ENCODE data around the gene DENND1C.

The DENND1C gene

DNA sequence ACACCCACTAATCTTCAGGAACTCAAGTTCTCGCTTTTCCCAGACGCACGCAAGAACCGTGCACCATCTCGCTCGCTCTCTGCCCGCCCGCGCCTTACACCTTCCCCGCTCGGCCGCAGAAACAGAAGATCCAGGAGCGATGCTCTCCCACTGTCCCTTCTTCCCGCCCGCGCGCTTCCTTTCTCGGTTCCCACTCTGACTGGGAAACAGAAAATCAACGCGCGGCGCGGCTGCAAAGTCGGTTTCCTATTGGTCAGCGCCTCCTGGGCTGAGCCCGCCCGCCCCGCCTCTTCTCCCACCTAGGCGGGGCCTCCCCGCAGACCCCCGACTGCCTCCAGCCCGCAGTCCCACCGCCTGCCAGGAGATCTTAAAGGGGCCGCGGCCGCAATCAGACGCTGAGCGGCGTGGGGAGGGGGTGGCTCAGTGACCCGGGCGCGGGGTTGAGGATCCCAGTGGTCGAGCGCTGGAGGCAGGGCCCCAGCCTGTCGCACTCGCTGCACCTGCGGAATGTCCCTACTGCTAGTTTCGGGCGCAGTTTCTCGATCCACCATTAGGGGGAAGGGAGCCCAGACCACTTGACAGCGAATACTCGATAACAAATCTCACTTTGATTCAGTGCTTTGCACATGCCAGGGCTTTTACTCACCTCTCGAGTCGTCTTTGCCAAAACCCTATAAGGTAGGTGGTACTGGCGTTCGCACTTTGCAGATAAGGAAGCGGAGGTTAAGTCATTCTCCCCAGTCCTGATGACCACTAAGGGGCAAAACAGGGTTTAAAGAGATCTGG is 21.3 kb downstream of the DENND1C start:
- DNase-seq (ENCODE audit: low spot score): peak; percentile 97
- TF ChIP-seq, protein P1, sequence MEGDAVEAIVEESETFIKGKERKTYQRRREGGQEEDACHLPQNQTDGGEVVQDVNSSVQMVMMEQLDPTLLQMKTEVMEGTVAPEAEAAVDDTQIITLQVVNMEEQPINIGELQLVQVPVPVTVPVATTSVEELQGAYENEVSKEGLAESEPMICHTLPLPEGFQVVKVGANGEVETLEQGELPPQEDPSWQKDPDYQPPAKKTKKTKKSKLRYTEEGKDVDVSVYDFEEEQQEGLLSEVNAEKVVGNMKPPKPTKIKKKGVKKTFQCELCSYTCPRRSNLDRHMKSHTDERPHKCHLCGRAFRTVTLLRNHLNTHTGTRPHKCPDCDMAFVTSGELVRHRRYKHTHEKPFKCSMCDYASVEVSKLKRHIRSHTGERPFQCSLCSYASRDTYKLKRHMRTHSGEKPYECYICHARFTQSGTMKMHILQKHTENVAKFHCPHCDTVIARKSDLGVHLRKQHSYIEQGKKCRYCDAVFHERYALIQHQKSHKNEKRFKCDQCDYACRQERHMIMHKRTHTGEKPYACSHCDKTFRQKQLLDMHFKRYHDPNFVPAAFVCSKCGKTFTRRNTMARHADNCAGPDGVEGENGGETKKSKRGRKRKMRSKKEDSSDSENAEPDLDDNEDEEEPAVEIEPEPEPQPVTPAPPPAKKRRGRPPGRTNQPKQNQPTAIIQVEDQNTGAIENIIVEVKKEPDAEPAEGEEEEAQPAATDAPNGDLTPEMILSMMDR (IDR thresholded peaks at IDR 0.05; ENCODE audit: borderline replicate concordance, control extremely low read depth, extremely low read depth, insufficient read depth, missing control alignments): peak; percentile 36
- in situ Hi-C loops (cut with MboI; ENCODE audit: low sequenced_read_pairs, unreplicated experiment): no loop called here

DNA sequence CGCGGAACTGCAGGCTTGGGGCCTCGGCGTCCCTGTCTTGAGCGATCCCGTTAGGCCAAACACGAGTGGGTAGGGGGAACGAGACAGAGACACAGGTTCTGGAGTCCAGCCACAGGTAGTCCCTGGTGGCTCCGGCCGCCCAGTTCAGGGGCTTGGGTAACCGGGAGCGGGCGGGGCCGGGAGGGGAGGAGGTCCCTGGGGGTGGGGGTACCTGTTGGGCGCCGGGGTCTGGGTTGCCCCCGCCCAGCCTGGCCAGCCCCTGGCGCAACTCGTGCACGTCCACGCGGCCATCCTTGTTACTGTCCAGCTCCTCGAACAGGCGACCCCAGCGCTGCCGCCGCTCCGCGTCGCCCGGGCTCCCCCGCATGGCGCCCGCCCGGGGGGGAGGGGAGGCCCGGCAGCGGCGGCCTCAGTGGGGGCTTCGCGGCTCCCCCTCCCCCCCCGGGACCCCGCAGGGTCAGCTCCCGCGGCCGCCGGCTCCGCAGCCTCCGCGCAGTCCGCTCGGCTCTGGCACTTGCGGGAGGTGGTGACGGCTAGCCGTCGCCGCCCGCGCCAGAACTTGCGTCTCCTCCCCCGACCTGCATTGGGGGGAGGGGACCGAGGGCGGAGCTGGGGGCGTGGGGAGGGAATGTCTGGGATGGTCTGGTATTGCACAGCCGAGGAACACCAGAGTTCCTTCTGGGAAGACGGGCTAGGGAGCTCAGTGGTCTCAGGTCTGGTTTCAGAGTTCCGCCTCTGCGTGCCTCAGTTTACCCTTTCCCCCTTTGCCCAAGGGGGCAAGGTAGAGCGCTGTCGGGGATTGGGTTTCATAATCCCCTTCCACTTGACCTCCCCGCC is 22.1 kb downstream of the DENND1C start, which contains the start of gene SLC25A23:
TSS of gene SLC25A23 (minus strand) at position 531 of the 837 bp plus-strand sequence. CDS start at position 367, 164 bp downstream.
- TF ChIP-seq, protein P1 (IDR thresholded peaks at IDR 0.05; ENCODE audit: borderline replicate concordance, control extremely low read depth, extremely low read depth, insufficient read depth, missing control alignments): no peak
- in situ Hi-C loops (cut with MboI; ENCODE audit: low sequenced_read_pairs, unreplicated experiment): no loop called here
- DNase-seq (ENCODE audit: low spot score): peak; percentile 92

DNA sequence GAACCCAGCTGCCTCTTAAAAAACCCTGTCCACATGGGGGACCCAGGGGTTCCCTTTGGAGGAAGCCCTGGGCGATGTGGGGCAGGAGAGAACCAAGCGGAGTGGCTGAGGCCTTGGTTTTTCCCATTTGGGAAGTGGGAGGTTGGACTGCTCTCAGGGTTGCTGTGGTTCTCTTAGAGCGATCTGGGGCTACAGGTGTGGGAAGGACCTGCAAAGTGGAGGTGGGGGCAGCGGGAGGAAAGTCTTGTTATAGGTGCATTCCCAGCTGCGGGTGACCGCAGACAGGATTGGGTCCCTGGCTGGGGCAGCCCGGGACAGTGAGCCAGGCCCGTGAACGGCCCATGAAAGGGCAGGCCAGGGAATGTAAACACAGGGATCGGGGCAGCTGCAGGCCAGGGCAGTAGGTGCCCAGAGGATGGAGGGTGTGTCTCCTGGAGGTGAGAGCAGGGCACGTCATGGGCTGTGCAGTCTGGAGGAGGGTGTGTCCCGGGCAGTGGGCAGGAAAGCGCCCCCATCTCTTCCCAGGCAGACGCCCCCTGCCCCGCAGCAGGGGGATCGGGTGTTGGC is 22.8 kb downstream of the DENND1C start:
- TF ChIP-seq, protein P1 (IDR thresholded peaks at IDR 0.05; ENCODE audit: borderline replicate concordance, control extremely low read depth, extremely low read depth, insufficient read depth, missing control alignments): no peak
- in situ Hi-C loops (cut with MboI; ENCODE audit: low sequenced_read_pairs, unreplicated experiment): no loop called here
- peak; percentile 47 for DNase-seq (ENCODE audit: low spot score)

DNA sequence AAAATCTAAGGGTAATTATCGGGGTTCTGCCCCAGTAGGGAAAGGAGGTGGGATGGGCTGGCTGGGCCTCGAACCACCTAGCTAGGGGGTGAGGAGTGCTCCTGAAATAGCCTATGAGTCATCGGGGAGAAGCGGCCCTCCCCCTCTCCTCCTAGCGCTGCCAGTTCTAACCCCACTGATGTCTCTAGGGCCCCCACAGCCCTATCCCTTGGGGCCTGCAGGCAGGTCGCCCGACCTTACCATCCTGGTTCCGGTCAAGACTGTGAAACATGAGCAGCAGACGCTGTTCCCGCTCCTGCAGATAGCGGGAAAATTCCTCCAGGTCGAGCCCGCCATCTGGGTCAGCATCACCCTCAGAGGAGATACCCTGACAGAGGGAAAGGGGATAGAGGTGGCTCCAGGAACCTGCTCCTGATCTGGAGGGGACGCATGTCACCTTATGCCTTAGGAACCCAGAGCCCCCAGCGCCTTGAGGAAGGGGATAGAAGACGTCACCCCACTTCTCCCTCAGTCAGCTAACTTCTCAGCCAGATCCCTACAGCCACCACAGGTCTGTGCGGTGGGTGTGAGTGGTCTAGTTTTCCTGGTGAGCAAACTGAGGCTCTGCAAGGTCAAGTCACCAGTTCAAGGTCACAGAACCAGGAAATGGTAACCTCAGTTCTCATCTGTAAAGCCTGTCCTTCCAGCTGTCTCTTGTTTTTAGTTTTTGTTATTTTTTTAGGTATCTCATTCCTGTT is 23.5 kb downstream of the DENND1C start:
- TF ChIP-seq, protein P1 (IDR thresholded peaks at IDR 0.05; ENCODE audit: borderline replicate concordance, control extremely low read depth, extremely low read depth, insufficient read depth, missing control alignments): no peak
- in situ Hi-C loops (cut with MboI; ENCODE audit: low sequenced_read_pairs, unreplicated experiment): no loop called here
- peak; percentile 72 for DNase-seq (ENCODE audit: low spot score)

DNA sequence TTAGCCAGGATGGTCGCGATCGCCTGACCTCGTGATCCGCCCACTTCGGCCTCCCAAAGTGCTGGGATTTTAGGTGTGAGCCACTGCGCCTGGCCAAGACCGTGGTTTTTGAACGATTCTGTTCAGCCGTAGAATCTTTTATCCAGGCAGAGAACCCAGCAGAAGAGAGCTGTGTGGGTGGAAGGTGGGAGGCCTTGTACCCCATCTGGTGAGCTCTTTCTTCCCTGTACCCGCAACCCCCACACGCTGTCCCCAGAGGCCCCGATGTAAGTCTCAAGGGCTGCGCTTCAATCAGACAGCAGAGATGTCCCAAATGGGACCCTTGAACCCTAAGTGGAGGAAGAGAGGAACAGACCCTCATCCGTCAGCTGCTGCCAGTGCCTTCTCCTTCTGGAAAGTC is 25.7 kb downstream of the DENND1C start:
- in situ Hi-C loops (cut with MboI; ENCODE audit: low sequenced_read_pairs, unreplicated experiment): no loop called here

More for the DNA sequence above, 25.7 kb downstream of the DENND1C start:
- TF ChIP-seq, protein P1 (IDR thresholded peaks at IDR 0.05; ENCODE audit: borderline replicate concordance, control extremely low read depth, extremely low read depth, insufficient read depth, missing control alignments): no peak
- no peak for DNase-seq (ENCODE audit: low spot score)
